GM04504 (cell line): Measurements from ENCODE around the gene MMP2.

Experiments
- DNase-seq: peaks from one replicate; pipeline ENCODE4 v3.0.0-alpha.2; 2012; ENCODE audit warnings: low read depth

The MMP2 gene

GRCh38 chr16:55478827-55479429 is at the start of gene MMP2:
Gene MMP2, plus strand, starts transcription at chr16:55479198. Its CDS starts 282 bp downstream, at chr16:55479480.
- DNase-seq: no peak

GRCh38 chr16:55433030-55433429 is 46.0 kb upstream of the MMP2 start:
- DNase-seq: no peak

- DNase-seq: no peak
These were observed 45.5 kb upstream of the MMP2 start for GRCh38 chr16:55433535-55433934.

GRCh38 chr16:55434000-55434399 is 45.0 kb upstream of the MMP2 start:
- DNase-seq: no peak

- DNase-seq: no peak
These were observed 43.6 kb upstream of the MMP2 start for GRCh38 chr16:55435387-55435786.

- DNase-seq: no peak
These were observed 42.4 kb upstream of the MMP2 start for GRCh38 chr16:55436587-55436986.

GRCh38 chr16:55437625-55438024 is 41.4 kb upstream of the MMP2 start:
- DNase-seq: peak; percentile 42

GRCh38 chr16:55438281-55438680 is 40.7 kb upstream of the MMP2 start:
- DNase-seq: no peak

GRCh38 chr16:55439101-55439690 is 39.8 kb upstream of the MMP2 start:
- DNase-seq: peak; percentile 7

- no peak for DNase-seq
These were observed 35.3 kb upstream of the MMP2 start for GRCh38 chr16:55443434-55444346.

GRCh38 chr16:55444754-55445485 is 34.1 kb upstream of the MMP2 start:
- no peak for DNase-seq

GRCh38 chr16:55447231-55447630 is 31.8 kb upstream of the MMP2 start:
- no peak for DNase-seq

GRCh38 chr16:55452996-55453395 is 26.0 kb upstream of the MMP2 start:
- no peak for DNase-seq

GRCh38 chr16:55453909-55454308 is 25.1 kb upstream of the MMP2 start:
- no peak for DNase-seq

GRCh38 chr16:55454861-55455260 is 24.1 kb upstream of the MMP2 start:
- DNase-seq: no peak

GRCh38 chr16:55462241-55462640 is 16.8 kb upstream of the MMP2 start:
- no peak for DNase-seq

- no peak for DNase-seq
These were observed 14.6 kb upstream of the MMP2 start for GRCh38 chr16:55464375-55464774.

- DNase-seq: peak; percentile 51
These were observed 13.7 kb upstream of the MMP2 start for GRCh38 chr16:55465077-55465896.

GRCh38 chr16:55466209-55466608 is 12.8 kb upstream of the MMP2 start:
- DNase-seq: no peak

GRCh38 chr16:55467898-55468297 is 11.1 kb upstream of the MMP2 start:
- no peak for DNase-seq

- DNase-seq: no peak
These were observed 10.5 kb upstream of the MMP2 start for GRCh38 chr16:55468352-55468990.
